Measurements from ENCODE around the gene KANK4.

The KANK4 gene

DNA sequence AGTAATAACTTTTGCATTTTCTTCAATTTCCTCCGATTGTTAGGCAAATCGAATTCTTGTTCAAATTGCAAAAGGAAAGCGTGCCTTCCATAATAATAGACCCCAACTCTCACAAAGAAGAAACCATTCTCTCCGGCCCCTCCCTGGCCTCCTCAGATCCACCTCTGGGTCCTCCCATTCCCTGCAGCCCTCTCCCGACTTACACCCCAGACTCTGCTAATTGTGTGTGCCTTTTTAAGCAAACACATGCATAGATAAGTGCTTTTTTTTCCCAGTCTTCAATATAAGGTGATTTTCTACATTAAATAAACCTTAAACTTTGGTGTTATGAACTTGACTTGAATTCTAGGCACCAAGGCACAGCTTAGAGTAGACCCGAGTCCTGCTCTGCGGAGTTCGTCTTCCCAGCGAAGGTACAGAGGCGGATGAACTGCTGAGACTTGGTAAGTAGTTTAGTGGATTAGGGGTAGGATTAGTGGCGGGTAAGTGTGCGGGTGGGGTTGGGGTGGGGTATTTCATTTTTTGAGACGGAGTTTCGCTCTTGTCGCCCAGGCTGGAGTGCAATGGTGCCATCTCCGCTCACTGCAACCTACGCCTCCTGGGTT is 123.0 kb downstream of the KANK4 start:
- DNase-seq, result no peak

DNA sequence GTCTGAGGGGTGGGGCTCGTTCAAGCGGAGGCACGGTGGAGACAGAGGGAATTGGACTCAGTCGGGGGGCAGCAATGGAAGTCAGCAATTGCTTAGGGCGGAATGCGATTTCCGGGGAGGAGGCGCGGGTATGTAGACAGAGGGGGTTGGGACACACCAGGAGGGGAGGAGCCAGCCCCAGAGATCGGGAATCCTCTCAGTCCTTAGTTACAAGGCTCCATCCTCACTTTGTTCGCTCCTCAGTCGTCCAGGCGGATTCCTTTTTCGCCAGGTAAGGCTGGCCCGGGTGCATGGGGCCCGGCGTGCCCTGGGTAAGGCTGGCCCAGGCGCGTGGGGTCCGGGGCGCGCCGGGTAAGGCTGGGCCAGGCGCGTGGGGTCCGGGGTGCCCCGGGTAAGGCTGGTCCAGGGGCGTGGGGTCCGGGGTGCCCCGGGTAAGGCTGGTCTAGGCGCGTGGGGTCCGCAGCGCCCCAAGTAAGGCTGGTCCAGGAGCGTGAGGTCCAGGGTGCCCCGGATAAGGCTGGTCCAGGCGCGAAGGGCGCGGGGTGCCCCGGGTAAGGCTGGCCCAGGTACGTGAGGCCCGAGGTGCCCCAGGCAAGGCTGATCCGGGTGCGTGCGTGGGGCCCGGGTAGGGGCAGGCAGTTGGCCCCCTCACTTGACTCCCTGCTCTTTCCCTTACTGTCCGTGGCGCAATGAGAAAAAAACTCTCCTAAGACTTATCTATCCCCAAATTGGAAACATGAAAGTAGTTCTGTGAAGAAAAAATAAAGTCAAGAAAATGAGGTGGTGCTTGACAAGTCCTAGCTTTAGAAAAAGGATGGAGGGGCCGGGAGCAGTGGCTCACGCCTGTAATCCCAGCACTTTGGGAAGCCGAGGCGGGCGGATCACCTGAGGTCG is 124.3 kb downstream of the KANK4 start, which contains the start of gene L1TD1:
L1TD1 (plus strand) TSS at position 199 of the 894 bp plus-strand sequence. CDS start 11,780 bp downstream, outside the sequence.
- DNase-seq, result no peak

DNA sequence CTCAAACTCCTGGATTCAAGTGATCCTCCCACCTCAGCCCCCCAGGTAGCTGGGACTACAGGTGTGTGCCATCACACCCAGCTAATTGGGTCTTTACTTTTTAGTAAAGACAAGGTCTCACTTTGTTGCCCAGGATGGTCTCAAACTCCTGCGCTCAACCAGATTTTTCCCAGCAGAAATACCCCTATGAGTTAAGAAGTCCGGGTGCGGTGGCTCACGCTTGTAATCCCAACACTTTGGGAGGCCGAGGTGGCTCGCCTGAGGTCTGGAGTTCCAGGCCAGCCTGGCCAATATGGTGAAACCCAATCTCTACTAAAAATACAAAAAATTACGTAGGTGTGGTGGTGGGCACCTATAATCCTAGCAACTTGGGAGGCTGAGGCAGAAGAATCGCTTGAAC is 131.1 kb downstream of the KANK4 start:
- no peak for DNase-seq

DNA sequence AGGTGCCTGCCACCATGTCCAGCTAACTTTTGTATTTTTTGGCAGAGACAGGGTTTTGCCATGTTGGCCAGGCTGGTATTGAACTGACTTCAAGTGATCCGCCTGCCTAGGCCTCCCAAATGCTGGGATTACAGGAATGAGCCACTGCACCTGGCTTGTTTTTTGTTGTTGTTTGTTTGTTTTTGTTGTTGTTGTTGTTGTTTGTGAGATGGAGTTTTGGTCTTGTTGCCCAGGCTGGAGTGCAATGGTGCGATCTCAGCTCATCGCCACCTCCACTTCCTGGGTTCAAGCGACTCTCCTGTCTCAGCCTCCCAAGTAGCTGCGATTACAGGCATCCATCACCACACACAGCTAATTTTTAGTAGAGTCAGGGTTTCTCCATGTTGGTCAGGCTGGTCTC is 131.7 kb downstream of the KANK4 start:
- no peak for DNase-seq
